Body of pancreas (tissue), 4 donors: ENCODE results near the gene E2F3.

Experiments used
- POLR2A ChIP-seq, 3 donors: fragments of 450-650 bp; IDR thresholded peaks; one replicate each; pipeline ENCODE4 v1.6.1; 2016; ENCODE audit warnings: antibody characterized with exemption in 3 of 3, mild to moderate bottlenecking in 2 of 3
- TF ChIP-seq, protein P1 (sequence below), 7 experiments: fragments of 450-650 bp in 4 of 7; fragments of 200-600 bp in 3 of 7; sonication (generic) in 3 of 7; IDR thresholded peaks; one replicate each; pipeline ENCODE4 v1.5.1; 2016 to 2019; ENCODE audit warnings: antibody characterized with exemption in 7 of 7

DNA sequence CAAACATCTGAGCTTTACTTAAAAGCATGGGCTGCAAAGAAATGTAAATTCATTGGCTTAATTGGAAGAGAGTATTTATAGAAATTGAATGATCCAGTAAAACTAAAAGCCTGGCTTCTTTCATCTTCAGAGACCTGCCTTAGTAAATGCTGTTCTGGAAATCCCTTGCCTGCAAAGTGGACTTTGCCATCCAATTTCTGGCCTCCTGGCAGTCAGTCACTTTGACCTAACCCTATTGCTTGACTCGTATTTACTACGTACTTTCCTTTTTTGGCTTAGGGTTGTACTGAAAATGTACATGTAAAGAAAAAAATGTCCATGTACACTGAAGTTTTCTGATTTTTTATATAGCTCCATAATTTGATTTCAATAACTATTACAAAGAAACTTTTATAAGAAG is 47.1 kb downstream of the E2F3 start:
- TF ChIP-seq, protein P1, sequence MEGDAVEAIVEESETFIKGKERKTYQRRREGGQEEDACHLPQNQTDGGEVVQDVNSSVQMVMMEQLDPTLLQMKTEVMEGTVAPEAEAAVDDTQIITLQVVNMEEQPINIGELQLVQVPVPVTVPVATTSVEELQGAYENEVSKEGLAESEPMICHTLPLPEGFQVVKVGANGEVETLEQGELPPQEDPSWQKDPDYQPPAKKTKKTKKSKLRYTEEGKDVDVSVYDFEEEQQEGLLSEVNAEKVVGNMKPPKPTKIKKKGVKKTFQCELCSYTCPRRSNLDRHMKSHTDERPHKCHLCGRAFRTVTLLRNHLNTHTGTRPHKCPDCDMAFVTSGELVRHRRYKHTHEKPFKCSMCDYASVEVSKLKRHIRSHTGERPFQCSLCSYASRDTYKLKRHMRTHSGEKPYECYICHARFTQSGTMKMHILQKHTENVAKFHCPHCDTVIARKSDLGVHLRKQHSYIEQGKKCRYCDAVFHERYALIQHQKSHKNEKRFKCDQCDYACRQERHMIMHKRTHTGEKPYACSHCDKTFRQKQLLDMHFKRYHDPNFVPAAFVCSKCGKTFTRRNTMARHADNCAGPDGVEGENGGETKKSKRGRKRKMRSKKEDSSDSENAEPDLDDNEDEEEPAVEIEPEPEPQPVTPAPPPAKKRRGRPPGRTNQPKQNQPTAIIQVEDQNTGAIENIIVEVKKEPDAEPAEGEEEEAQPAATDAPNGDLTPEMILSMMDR (IDR thresholded peaks at IDR 0.05) = no peak
- TF ChIP-seq POLR2A (IDR thresholded peaks at IDR 0.05) = no peak
